Measurements from ENCODE around the gene DNMT3A. TPM values are rescaled to one million over a fixed set of nuclear protein-coding genes. Genes with fewer than 3 reads are reported as not detected.
A peak's percentile ranks its signal among the peaks of the same experiment; 100 is the strongest.

Gene DNMT3A
- total RNA-seq, 2 donors from 2014 or later = 55.2 to 64.6 TPM

DNA sequence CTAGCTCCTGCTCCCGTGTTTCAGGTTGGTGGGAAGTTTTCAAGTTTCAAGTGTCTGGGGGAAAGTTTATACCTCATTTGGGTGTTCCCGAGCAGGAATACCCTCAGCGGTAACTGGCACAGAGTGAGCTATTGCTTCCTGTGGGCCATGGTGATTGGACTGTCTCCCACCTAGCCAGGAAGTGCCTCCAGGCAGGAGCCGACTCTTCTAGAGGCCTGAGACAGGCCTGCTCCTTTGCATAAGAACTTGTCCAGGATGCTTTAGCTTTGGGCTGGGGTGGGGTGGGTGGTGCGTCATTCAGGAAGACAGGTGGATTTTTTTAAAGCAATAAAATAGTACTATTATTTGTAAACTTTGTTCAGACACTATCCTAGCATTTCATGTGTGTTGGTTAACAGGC lies 23.5 kb upstream of the DNMT3A start:
- Mint-ChIP-seq H3K36me3 (ENCODE audit: low read depth) (no peaks in the 10 kb centered on the region), H3K27ac (no peak overlapping the region)

GRCh38 chr2:25363733-25364132 lies 22.0 kb upstream of the DNMT3A start:
- peak overlapping the region; percentile 91 for H3K4me3 Mint-ChIP-seq
- peak overlapping the region; percentile 3 for H3K27ac Mint-ChIP-seq
- no peaks in the 10 kb centered on the region for H3K36me3 Mint-ChIP-seq (ENCODE audit: low read depth)
- no peaks in the 10 kb centered on the region for H3K9me3 Mint-ChIP-seq
- no peak for ATAC-seq (replicated peaks)
- H3K27me3 Mint-ChIP-seq = no peaks in the 10 kb centered on the region
- peaks cover 5% of the 10 kb centered on the region for H3K4me1 Mint-ChIP-seq

More for the DNA sequence above, 23.5 kb upstream of the DNMT3A start:
- ATAC-seq (replicated peaks) = no peak
- Mint-ChIP-seq H3K27me3 (no peaks in the 10 kb centered on the region), H3K4me1 (peaks cover 5% of the 10 kb centered on the region), H3K9me3 (no peaks in the 10 kb centered on the region), H3K4me3 (no peak overlapping the region)

GRCh38 chr2:25362434-25363145 lies 20.9 kb upstream of the DNMT3A start:
- Mint-ChIP-seq H3K36me3 (ENCODE audit: low read depth) (no peaks in the 10 kb centered on the region), H3K4me1 (peaks cover 5% of the 10 kb centered on the region), H3K4me3 (peak overlapping the region; percentile 91), H3K27me3 (no peaks in the 10 kb centered on the region), H3K27ac (peak overlapping the region; percentile 94), H3K9me3 (no peaks in the 10 kb centered on the region)
- peak; percentile 72 for ATAC-seq (replicated peaks)

DNA sequence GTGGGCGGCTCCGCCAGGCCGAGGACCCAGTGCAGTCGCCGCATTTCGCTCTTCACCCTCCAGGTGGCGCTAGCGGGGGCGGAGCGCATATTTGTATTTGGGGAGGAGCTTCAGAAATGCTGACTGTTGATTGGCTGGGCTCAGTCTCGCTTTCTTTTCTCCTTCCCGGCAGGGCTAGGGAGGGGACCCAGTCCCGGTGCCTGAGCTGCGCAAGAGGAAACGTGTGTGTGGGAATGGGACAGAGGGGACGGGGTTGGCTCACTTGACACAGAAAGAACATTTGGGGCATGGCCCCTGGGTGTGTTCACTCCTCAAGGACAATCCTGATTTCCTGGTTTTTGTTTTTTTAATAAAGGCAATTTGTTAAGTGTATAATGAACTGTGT lies 20.3 kb upstream of the DNMT3A start:
- Mint-ChIP-seq H3K36me3 (ENCODE audit: low read depth) (no peaks in the 10 kb centered on the region), H3K27ac (peak overlapping the region; percentile 94), H3K4me3 (peak overlapping the region; percentile 91), H3K4me1 (peaks cover 5% of the 10 kb centered on the region), H3K27me3 (no peaks in the 10 kb centered on the region), H3K9me3 (no peaks in the 10 kb centered on the region)
- peak; percentile 98 for ATAC-seq (replicated peaks)

- H3K4me3 Mint-ChIP-seq = peak overlapping the region; percentile 91
- no peaks in the 10 kb centered on the region for H3K36me3 Mint-ChIP-seq (ENCODE audit: low read depth)
- peaks cover 5% of the 10 kb centered on the region for H3K4me1 Mint-ChIP-seq
- peak overlapping the region; percentile 94 for H3K27ac Mint-ChIP-seq
- H3K27me3 Mint-ChIP-seq = no peaks in the 10 kb centered on the region
- no peaks in the 10 kb centered on the region for H3K9me3 Mint-ChIP-seq
- no peak for ATAC-seq (replicated peaks)
Observed at GRCh38 chr2:25361261-25362048, 19.7 kb upstream of the DNMT3A start.

- peaks cover 3% of the 10 kb centered on the region for H3K27me3 Mint-ChIP-seq
- H3K9me3 Mint-ChIP-seq = no peaks in the 10 kb centered on the region
- H3K36me3 Mint-ChIP-seq (ENCODE audit: low read depth) = no peaks in the 10 kb centered on the region
- H3K4me3 Mint-ChIP-seq = no peak overlapping the region
- H3K27ac Mint-ChIP-seq = no peak overlapping the region
- peaks cover 5% of the 10 kb centered on the region for H3K4me1 Mint-ChIP-seq
- ATAC-seq (replicated peaks) = no peak
Observed at GRCh38 chr2:25358836-25359235, 17.1 kb upstream of the DNMT3A start.

GRCh38 chr2:25358249-25358815 lies 16.6 kb upstream of the DNMT3A start:
- no peaks in the 10 kb centered on the region for H3K9me3 Mint-ChIP-seq
- H3K27ac Mint-ChIP-seq = peak overlapping the region; percentile 30
- no peaks in the 10 kb centered on the region for H3K36me3 Mint-ChIP-seq (ENCODE audit: low read depth)
- no peak for ATAC-seq (replicated peaks)
- peaks cover 3% of the 10 kb centered on the region for H3K27me3 Mint-ChIP-seq
- peaks cover 5% of the 10 kb centered on the region for H3K4me1 Mint-ChIP-seq
- H3K4me3 Mint-ChIP-seq = no peak overlapping the region

- Mint-ChIP-seq H3K36me3 (ENCODE audit: low read depth) (no peaks in the 10 kb centered on the region), H3K4me1 (peaks cover 8% of the 10 kb centered on the region), H3K27me3 (peaks cover 3% of the 10 kb centered on the region), H3K9me3 (no peaks in the 10 kb centered on the region), H3K4me3 (no peak overlapping the region), H3K27ac (no peak overlapping the region)
- ATAC-seq (replicated peaks) = no peak
Observed at GRCh38 chr2:25356088-25356487, 14.4 kb upstream of the DNMT3A start.

GRCh38 chr2:25355270-25355669 lies 13.5 kb upstream of the DNMT3A start:
- Mint-ChIP-seq H3K36me3 (ENCODE audit: low read depth) (no peaks in the 10 kb centered on the region), H3K4me3 (no peak overlapping the region), H3K9me3 (no peaks in the 10 kb centered on the region), H3K27me3 (peaks cover 3% of the 10 kb centered on the region), H3K4me1 (peaks cover 9% of the 10 kb centered on the region), H3K27ac (no peak overlapping the region)
- no peak for ATAC-seq (replicated peaks)

- Mint-ChIP-seq H3K9me3 (no peaks in the 10 kb centered on the region), H3K27me3 (peaks cover 3% of the 10 kb centered on the region), H3K36me3 (ENCODE audit: low read depth) (no peaks in the 10 kb centered on the region), H3K4me3 (no peak overlapping the region), H3K4me1 (peaks cover 9% of the 10 kb centered on the region), H3K27ac (no peak overlapping the region)
- no peak for ATAC-seq (replicated peaks)
Observed at GRCh38 chr2:25354116-25354515, 12.4 kb upstream of the DNMT3A start.

DNA sequence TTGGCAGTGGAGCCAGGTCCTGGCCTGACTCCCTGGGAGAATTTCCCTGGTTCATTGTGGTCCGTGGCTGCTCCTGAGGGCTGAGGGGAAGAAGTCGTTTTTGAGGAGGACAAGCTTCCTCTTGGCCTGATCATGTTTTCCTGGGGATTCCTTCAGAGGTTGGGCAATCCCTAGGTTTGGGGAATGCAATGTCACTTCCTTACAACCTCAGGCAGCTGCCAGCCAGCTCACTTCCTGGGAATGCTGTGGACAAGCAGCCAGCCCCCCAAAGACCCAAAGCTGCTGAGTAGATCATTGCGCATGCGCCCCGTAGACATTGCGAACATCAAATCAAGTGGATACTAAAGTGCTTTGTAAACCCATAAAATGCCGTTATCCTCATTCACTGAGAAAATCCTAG lies 7.7 kb upstream of the DNMT3A start:
- H3K27me3 Mint-ChIP-seq = peaks cover 3% of the 10 kb centered on the region
- H3K36me3 Mint-ChIP-seq (ENCODE audit: low read depth) = no peaks in the 10 kb centered on the region
- ATAC-seq (replicated peaks) = no peak
- no peaks in the 10 kb centered on the region for H3K9me3 Mint-ChIP-seq
- no peak overlapping the region for H3K27ac Mint-ChIP-seq
- no peak overlapping the region for H3K4me3 Mint-ChIP-seq
- H3K4me1 Mint-ChIP-seq = peaks cover 27% of the 10 kb centered on the region

DNA sequence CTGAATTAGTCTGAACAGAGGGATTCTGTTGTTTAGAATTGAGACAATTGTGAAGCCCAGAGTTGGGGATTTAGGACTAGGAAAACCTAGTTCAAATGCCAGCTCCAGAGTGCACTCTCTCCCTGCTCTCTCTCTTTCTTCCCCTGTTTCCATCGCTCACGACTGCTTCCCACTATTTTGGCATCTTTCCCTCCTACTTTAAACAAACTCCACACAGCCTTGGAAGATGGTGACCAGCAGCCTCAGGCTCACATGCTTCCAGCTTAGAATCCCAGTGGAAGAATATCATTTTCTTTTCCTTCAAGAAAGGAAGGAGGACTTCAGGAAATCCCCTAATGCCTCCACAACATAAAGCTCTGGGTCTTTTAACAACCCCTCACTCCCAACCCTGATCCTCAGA lies 6.1 kb upstream of the DNMT3A start:
- no peak for ATAC-seq (replicated peaks)
- H3K36me3 Mint-ChIP-seq (ENCODE audit: low read depth) = no peaks in the 10 kb centered on the region
- H3K27me3 Mint-ChIP-seq = no peaks in the 10 kb centered on the region
- H3K27ac Mint-ChIP-seq = peak overlapping the region; percentile 42
- no peaks in the 10 kb centered on the region for H3K9me3 Mint-ChIP-seq
- peaks cover 27% of the 10 kb centered on the region for H3K4me1 Mint-ChIP-seq
- H3K4me3 Mint-ChIP-seq = peak overlapping the region; percentile 49

GRCh38 chr2:25347205-25347815 lies 5.6 kb upstream of the DNMT3A start:
- no peaks in the 10 kb centered on the region for H3K36me3 Mint-ChIP-seq (ENCODE audit: low read depth)
- no peaks in the 10 kb centered on the region for H3K27me3 Mint-ChIP-seq
- peak overlapping the region; percentile 49 for H3K4me3 Mint-ChIP-seq
- H3K27ac Mint-ChIP-seq = peak overlapping the region; percentile 42
- ATAC-seq (replicated peaks) = peak; percentile 94
- H3K4me1 Mint-ChIP-seq = peaks cover 22% of the 10 kb centered on the region
- H3K9me3 Mint-ChIP-seq = no peaks in the 10 kb centered on the region

- H3K27me3 Mint-ChIP-seq = no peaks in the 10 kb centered on the region
- H3K4me3 Mint-ChIP-seq = peak overlapping the region; percentile 75
- no peak for ATAC-seq (replicated peaks)
- no peaks in the 10 kb centered on the region for H3K9me3 Mint-ChIP-seq
- H3K4me1 Mint-ChIP-seq = peaks cover 24% of the 10 kb centered on the region
- peaks cover 6% of the 10 kb centered on the region for H3K36me3 Mint-ChIP-seq (ENCODE audit: low read depth)
- H3K27ac Mint-ChIP-seq = no peak overlapping the region
Observed at GRCh38 chr2:25343187-25343825, 1.6 kb upstream of the DNMT3A start.
